ENCODE measurements around the gene CDH13. TPM values are rescaled to one million over a fixed set of nuclear protein-coding genes. Genes with fewer than 3 reads are reported as not detected.

CDH13 gene
- total and polyA plus RNA-seq, 2 donors (not counting 3 experiments of a cell fraction or from before 2014, with no cell fraction given) = 96.6 to 124 TPM

GRCh38 chr16:82655072-82655714, 28.4 kb downstream of the CDH13 start:
- POLR2A ChIA-PET = interaction anchor here (0.5 to 1.3 kb wide), 3 partner anchors 21 to 45 kb away, joined by 3 to 5 read pairs (median 4); partner anchors contain the start of gene CDH13
- peak overlapping the region; percentile 45 for H3K9ac ChIP-seq (replicated peaks; ENCODE audit: extremely low read depth, insufficient read depth, low read length)
- no peaks in the 10 kb centered on the region for H3K36me3 ChIP-seq (ENCODE audit: control insufficient read depth in 2 of 2, extremely low read depth in 1 of 2, insufficient read depth in 2 of 2, low read length in 2 of 2)
- peak overlapping the region; percentile 68 for H3K4me2 ChIP-seq (ENCODE audit: insufficient read depth, low read length)
- DNase-seq (ENCODE audit: low read depth, low spot score) = peak; percentile 81
- H3K4me3 ChIP-seq (replicated peaks in 1 of 3; ENCODE audit: insufficient read depth in 1 of 3, low read depth in 1 of 3, low read length in 3 of 3) = no peak overlapping the region
- peak overlapping the region; percentile 91 for H3K27ac ChIP-seq (ENCODE audit: insufficient read depth, low read depth, low read length)
- TSS peak; percentile 95 for BruUV-seq (replicated peaks)
- H3K4me1 ChIP-seq (ENCODE audit: control insufficient read depth, extremely low read depth, insufficient read depth, low read length) = peaks cover 65% of the 10 kb centered on the region
- H2AFZ ChIP-seq (ENCODE audit: low read depth, low read length) = no peak overlapping the region
- FAIRE-seq = peak; percentile 81
- CTCF ChIA-PET = interaction anchor here (0.8 to 5.6 kb wide), 11 partner anchors 10 to 107 kb away, joined by 3 to 53 read pairs (median 3); no protein-coding TSS in a partner anchor
- H3K79me2 ChIP-seq (ENCODE audit: control insufficient read depth, insufficient read depth, low read length) = peaks cover 4% of the 10 kb centered on the region
- H3K9me3 ChIP-seq (replicated peaks; ENCODE audit: control insufficient read depth, insufficient read depth, low read length) = no peaks in the 10 kb centered on the region
- H3K9me1 ChIP-seq (replicated peaks; ENCODE audit: control insufficient read depth, extremely low read depth, insufficient read depth, low read length) = no peaks in the 10 kb centered on the region
- dilution Hi-C loops (cut with MboI; ENCODE audit: extremely low pct_ligation_motif_present, low sequenced_read_pairs) = no loop called here
- no peaks in the 10 kb centered on the region for H4K20me1 ChIP-seq (replicated peaks; ENCODE audit: control insufficient read depth, extremely low read depth, insufficient read depth, low read length)
- intact Hi-C loops (cut with micrococcal nuclease) = loop anchor here (1.0 kb wide), 2 partner anchors 17 to 44 kb away; no protein-coding TSS in a partner anchor
- TF ChIP-seq JUN (IDR thresholded peaks at IDR 0.05; ENCODE audit: borderline replicate concordance, insufficient read depth, insufficient read length, low read depth) (peak; percentile 79), POLR2AphosphoS5 (IDR thresholded peaks at IDR 0.05; ENCODE audit: insufficient read depth, low read depth, low read length) (peak; percentile 62), FOS (IDR thresholded peaks at IDR 0.05; ENCODE audit: borderline replicate concordance, insufficient read depth, low read length) (peak; percentile 52), GATA2 (IDR thresholded peaks at IDR 0.05; ENCODE audit: insufficient read depth, insufficient read length, low read depth, low read length) (peak; percentile 97), MYC (IDR thresholded peaks at IDR 0.05; ENCODE audit: low read depth, low read length) (peak; percentile 76)
- TF ChIP-seq, protein P1, sequence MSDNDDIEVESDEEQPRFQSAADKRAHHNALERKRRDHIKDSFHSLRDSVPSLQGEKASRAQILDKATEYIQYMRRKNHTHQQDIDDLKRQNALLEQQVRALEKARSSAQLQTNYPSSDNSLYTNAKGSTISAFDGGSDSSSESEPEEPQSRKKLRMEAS (IDR thresholded peaks at IDR 0.05; ENCODE audit: insufficient read depth, insufficient read length) = no peak
- no peaks in the 10 kb centered on the region for H3K27me3 ChIP-seq (ENCODE audit: control insufficient read depth in 2 of 2, insufficient read depth in 2 of 2, low read length in 2 of 2)

All from endothelial cell of umbilical vein (primary cell).